Caco-2 (cell line): ENCODE results near the gene ARHGAP8. TPM values are rescaled to one million over a fixed set of nuclear protein-coding genes. Genes with fewer than 3 reads are reported as not detected.
A peak's percentile ranks its signal among the peaks of the same experiment; 100 is the strongest.

Experiments
- BruUV-seq: library from RNA; stranded (reverse); fragments of 400-500 nt; replicated peaks from 2 replicates; lab custom pipeline; 2021; lab: Mats Ljungman, UMichigan
- CTCF ChIA-PET: fragments of 300-600 bp; sonication (Branson Sonifier 250); formaldehyde crosslinking; loops from one replicate; lab custom pipeline; 2022; ENCODE audit warnings: antibody characterized with exemption; lab: Charles Lee
- POLR2A ChIA-PET: fragments of 300-600 bp; sonication (Branson Sonifier 250); formaldehyde crosslinking; loops from one replicate; lab custom pipeline; 2022; ENCODE audit warnings: antibody characterized with exemption; lab: Charles Lee
- DNase-seq, 2 experiments: peaks; one replicate each; pipeline versions ENCODE4 v3.0.0 to v3.0.0-alpha.2; 2020 to 2022
- H3K27me3 ChIP-seq: replicated peaks from 2 replicates; pipeline ENCODE4 v1.6.0; 2011; ENCODE audit warnings: low read length; ENCODE audit not compliant: control insufficient read depth, insufficient read depth
- H3K36me3 ChIP-seq: 2 replicates; pipeline ENCODE4 v1.5.1; 2011; ENCODE audit warnings: low read length; ENCODE audit not compliant: control insufficient read depth, insufficient read depth
- H3K4me1 ChIP-seq: fragments of 250-450 bp; sonication (Bioruptor Pico); 2 replicates; pipeline ENCODE4 v1.5.1; 2020; ENCODE audit warnings: mild to moderate bottlenecking
- H3K4me3 ChIP-seq: 2 replicates; pipeline ENCODE4 v1.5.1; 2011; ENCODE audit warnings: low read depth, mild to moderate bottlenecking, control low read depth, low read length
- H3K9me3 ChIP-seq: fragments of 250-450 bp; sonication (Bioruptor Pico); 2 replicates; pipeline ENCODE4 v1.5.1; 2020; ENCODE audit warnings: mild to moderate bottlenecking, moderate library complexity
- H3K27ac Mint-ChIP-seq: one replicate; pipeline ENCODE4 v1.8.0; 2022; ENCODE audit warnings: mixed read lengths; ENCODE audit not compliant: unreplicated experiment
- H3K27me3 Mint-ChIP-seq: one replicate; pipeline ENCODE4 v1.8.0; 2022; ENCODE audit warnings: mixed read lengths; ENCODE audit not compliant: insufficient read depth, unreplicated experiment
- H3K36me3 Mint-ChIP-seq: one replicate; pipeline ENCODE4 v1.8.0; 2022; ENCODE audit warnings: mild to moderate bottlenecking, mixed read lengths; ENCODE audit not compliant: insufficient read depth, unreplicated experiment
- H3K4me1 Mint-ChIP-seq: one replicate; pipeline ENCODE4 v1.8.0; 2022; ENCODE audit warnings: low read depth, mixed read lengths; ENCODE audit not compliant: unreplicated experiment
- H3K4me3 Mint-ChIP-seq: one replicate; pipeline ENCODE4 v1.8.0; 2022; ENCODE audit warnings: mild to moderate bottlenecking, moderate library complexity, mixed read lengths; ENCODE audit not compliant: unreplicated experiment
- H3K9me3 Mint-ChIP-seq: one replicate; pipeline ENCODE4 v1.8.0; 2022; ENCODE audit warnings: mixed read lengths; ENCODE audit not compliant: unreplicated experiment
- CTCF ChIP-seq, 2 experiments: fragments of 200-600 bp in 1 of 2; IDR thresholded peaks; 1 replicate in 1 of 2; 2 replicates in 1 of 2; pipeline versions ENCODE4 v1.5.1 to v1.8.0; 2011 to 2022; ENCODE audit warnings: antibody characterized with exemption in 1 of 2, control low read depth in 1 of 2, inconsistent platforms in 1 of 2, low read depth in 1 of 2, low read length in 1 of 2, mild to moderate bottlenecking in 1 of 2, moderate library complexity in 1 of 2; ENCODE audit not compliant: insufficient read depth in 1 of 2, severe bottlenecking in 1 of 2, unreplicated experiment in 1 of 2
- intact Hi-C: fragments of 100-400 bp; cut with micrococcal nuclease; formaldehyde crosslinking; loops from one replicate; pipeline ENCODE4 v1.10.0; 2022; ENCODE audit not compliant: unreplicated experiment
- total RNA-seq: library from RNA; stranded (reverse); gene quantifications from 2 replicates; pipeline ENCODE4 v1.2.3, GENCODE V29; 2022

ARHGAP8 gene
- total RNA-seq, 1 experiment from 2014 or later = 81.5 TPM

- peaks cover 68% of the 10 kb centered on the region for H3K36me3 Mint-ChIP-seq
- CTCF ChIA-PET = interaction anchor here (0.6 to 1.7 kb wide), 3 partner anchors 10 to 37 kb away, joined by 3 to 5 read pairs (median 4); no protein-coding TSS in a partner anchor
- peak in 1 of 2 experiments; percentile 58 for DNase-seq
- peaks cover 48% of the 10 kb centered on the region for H3K4me1 ChIP-seq
- H3K4me3 Mint-ChIP-seq = peak overlapping the region; percentile 16
- peaks cover 6% of the 10 kb centered on the region for H3K4me1 Mint-ChIP-seq
- H3K9me3 Mint-ChIP-seq = no peaks in the 10 kb centered on the region
- no peak for TF ChIP-seq CTCF (IDR thresholded peaks at IDR 0.05; ENCODE audit: insufficient read depth in 1 of 2, low read depth in 1 of 2, low read length in 1 of 2, severe bottlenecking in 1 of 2, unreplicated experiment in 1 of 2)
- POLR2A ChIA-PET = no interaction called here
- intact Hi-C loops = no loop called here
- H3K27ac Mint-ChIP-seq = no peak overlapping the region
- no TSS peak for BruUV-seq
- no peak overlapping the region for H3K4me3 ChIP-seq
- no peaks in the 10 kb centered on the region for H3K27me3 Mint-ChIP-seq
- no peaks in the 10 kb centered on the region for H3K9me3 ChIP-seq
- H3K27me3 ChIP-seq = no peaks in the 10 kb centered on the region
- H3K36me3 ChIP-seq = peaks cover 5% of the 10 kb centered on the region
Measured at GRCh38 chr22:44723801-44724200, 28.6 kb upstream of the ARHGAP8 start.

DNA sequence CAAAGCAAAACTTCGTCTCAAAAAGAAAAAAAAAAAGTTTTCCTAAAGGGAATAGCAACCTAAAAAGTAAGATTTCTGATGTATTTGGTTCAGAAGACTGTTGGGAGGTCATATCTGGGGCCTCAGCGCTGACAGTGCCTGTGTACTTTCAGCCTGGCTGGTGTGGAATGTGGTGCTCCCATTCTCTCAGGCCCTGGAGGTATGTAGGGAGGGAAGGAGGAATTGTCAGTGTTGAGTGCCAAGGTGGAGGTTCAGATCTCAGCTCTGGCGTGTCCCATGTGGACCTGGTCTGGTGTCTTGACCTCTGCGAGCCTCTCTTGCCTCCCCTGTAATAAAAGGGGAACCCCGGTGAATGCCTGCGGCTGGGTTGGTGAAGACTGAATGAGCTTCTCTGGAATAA lies 28.0 kb upstream of the ARHGAP8 start:
- ChIA-PET CTCF (interaction anchor here (1.0 to 1.7 kb wide), 3 partner anchors 10 to 37 kb away, joined by 3 to 5 read pairs (median 4); no protein-coding TSS in a partner anchor), POLR2A (no interaction called here)
- peaks cover 6% of the 10 kb centered on the region for H3K4me1 Mint-ChIP-seq
- Histone ChIP-seq H3K27me3 (no peaks in the 10 kb centered on the region), H3K4me3 (no peak overlapping the region), H3K36me3 (peaks cover 5% of the 10 kb centered on the region), H3K9me3 (no peaks in the 10 kb centered on the region), H3K4me1 (peaks cover 48% of the 10 kb centered on the region)
- H3K36me3 Mint-ChIP-seq = peaks cover 68% of the 10 kb centered on the region
- no peaks in the 10 kb centered on the region for H3K9me3 Mint-ChIP-seq
- intact Hi-C loops = no loop called here
- H3K4me3 Mint-ChIP-seq = no peak overlapping the region
- peak in 1 of 2 experiments; percentile 62 for DNase-seq
- no TSS peak for BruUV-seq
- TF ChIP-seq CTCF (IDR thresholded peaks at IDR 0.05; ENCODE audit: insufficient read depth in 1 of 2, low read depth in 1 of 2, low read length in 1 of 2, severe bottlenecking in 1 of 2, unreplicated experiment in 1 of 2) = no peak
- peak overlapping the region; percentile 72 for H3K27ac Mint-ChIP-seq
- H3K27me3 Mint-ChIP-seq = no peaks in the 10 kb centered on the region

DNA sequence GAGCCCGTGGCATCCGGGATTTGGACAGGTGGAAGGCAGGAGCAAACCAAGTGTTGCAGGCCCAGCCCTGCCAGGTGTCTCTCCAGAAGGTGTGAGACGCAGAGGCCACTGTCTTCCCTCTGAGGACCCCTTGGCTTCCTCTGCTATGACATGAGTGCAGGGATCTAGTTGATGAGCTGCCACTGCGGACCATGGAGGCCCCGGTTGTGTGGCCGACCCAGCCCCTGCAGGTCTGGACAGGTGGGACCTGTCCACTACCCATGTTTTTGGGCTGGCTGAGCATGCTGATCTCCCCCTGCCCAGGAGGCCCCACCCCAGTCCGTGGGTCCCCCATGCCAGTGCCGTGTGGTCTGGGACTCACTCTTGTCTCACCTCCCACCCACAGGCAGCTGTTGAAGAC lies 27.5 kb upstream of the ARHGAP8 start:
- no peaks in the 10 kb centered on the region for H3K9me3 ChIP-seq
- CTCF ChIA-PET = interaction anchor here (0.5 to 1.7 kb wide), 3 partner anchors 11 to 38 kb away, joined by 3 to 5 read pairs (median 4); no protein-coding TSS in a partner anchor
- peaks cover 48% of the 10 kb centered on the region for H3K4me1 ChIP-seq
- peaks cover 68% of the 10 kb centered on the region for H3K36me3 Mint-ChIP-seq
- H3K4me3 ChIP-seq = no peak overlapping the region
- peaks cover 6% of the 10 kb centered on the region for H3K4me1 Mint-ChIP-seq
- H3K27ac Mint-ChIP-seq = peak overlapping the region; percentile 72
- no peak for TF ChIP-seq CTCF (IDR thresholded peaks at IDR 0.05; ENCODE audit: insufficient read depth in 1 of 2, low read depth in 1 of 2, low read length in 1 of 2, severe bottlenecking in 1 of 2, unreplicated experiment in 1 of 2)
- intact Hi-C loops = no loop called here
- H3K9me3 Mint-ChIP-seq = no peaks in the 10 kb centered on the region
- H3K4me3 Mint-ChIP-seq = peak overlapping the region; percentile 49
- H3K27me3 Mint-ChIP-seq = no peaks in the 10 kb centered on the region
- no TSS peak for BruUV-seq
- POLR2A ChIA-PET = no interaction called here
- peaks cover 5% of the 10 kb centered on the region for H3K36me3 ChIP-seq
- no peak for DNase-seq
- no peaks in the 10 kb centered on the region for H3K27me3 ChIP-seq
